Loucy (cell line): ENCODE results near the gene WNK3.
"Not testable (repeated sequence)": the region's sequence is repeated elsewhere in the genome, so short reads cannot be mapped to it uniquely, and the experiment has no call there.

Experiments used
- H2AFZ ChIP-seq: fragments of 200-600 bp; sonication (generic); 2 replicates; pipeline ENCODE4 v1.6.0; 2016; ENCODE audit warnings: antibody characterized with exemption, mild to moderate bottlenecking, low read length, moderate library complexity
- H3F3A ChIP-seq: fragments of 200-600 bp; 2 replicates; pipeline ENCODE4 v1.6.0; 2016; ENCODE audit warnings: antibody characterized with exemption, low read depth, mild to moderate bottlenecking
- H3K27me3 ChIP-seq: fragments of 200-600 bp; sonication (generic); 2 replicates; pipeline ENCODE4 v1.6.1; 2014; ENCODE audit warnings: low read length, mild to moderate bottlenecking; ENCODE audit not compliant: insufficient read depth, poor library complexity, severe bottlenecking
- H3K36me3 ChIP-seq: fragments of 200-600 bp; sonication (generic); 2 replicates; pipeline ENCODE4 v1.6.1; 2016; ENCODE audit warnings: low read length; ENCODE audit not compliant: insufficient read depth
- H3K4me1 ChIP-seq: fragments of 200-600 bp; sonication (generic); 2 replicates; pipeline ENCODE4 v1.5.1; 2014; ENCODE audit warnings: low read length, mild to moderate bottlenecking; ENCODE audit not compliant: insufficient read depth, poor library complexity, severe bottlenecking
- H3K4me2 ChIP-seq: fragments of 200-600 bp; sonication (generic); 2 replicates; pipeline ENCODE4 v1.6.0; 2014; ENCODE audit warnings: antibody characterized with exemption, low read length, low read depth, mild to moderate bottlenecking; ENCODE audit not compliant: poor library complexity, severe bottlenecking
- H3K4me3 ChIP-seq: fragments of 200-600 bp; sonication (generic); 2 replicates; pipeline ENCODE4 v1.5.1; 2014; ENCODE audit warnings: low read length, mild to moderate bottlenecking, mixed read lengths; ENCODE audit not compliant: poor library complexity, severe bottlenecking
- H3K79me2 ChIP-seq: fragments of 200-600 bp; sonication (generic); 2 replicates; pipeline ENCODE4 v1.6.1; 2014; ENCODE audit warnings: low read length; ENCODE audit not compliant: insufficient read depth
- H3K9ac ChIP-seq: fragments of 200-600 bp; sonication (generic); 2 replicates; pipeline ENCODE4 v1.6.0; 2014; ENCODE audit warnings: mild to moderate bottlenecking, low read depth, low read length, moderate library complexity; ENCODE audit not compliant: poor library complexity, severe bottlenecking
- H3K9me2 ChIP-seq: fragments of 200-600 bp; sonication (generic); replicated peaks from 2 replicates; pipeline ENCODE4 v1.6.1; 2016; ENCODE audit warnings: low read depth, low read length, mixed read lengths
- H3K9me3 ChIP-seq: fragments of 200-600 bp; sonication (generic); 2 replicates; pipeline ENCODE4 v1.6.1; 2014; ENCODE audit warnings: mild to moderate bottlenecking, antibody characterized with exemption, low read length, low read depth; ENCODE audit not compliant: insufficient read depth
- H4K20me1 ChIP-seq: fragments of 200-600 bp; sonication (generic); 2 replicates; pipeline ENCODE4 v1.6.0; 2014; ENCODE audit warnings: antibody characterized with exemption, low read length, mild to moderate bottlenecking; ENCODE audit not compliant: insufficient read depth, poor library complexity, severe bottlenecking
- CTCF ChIP-seq: fragments of 200-600 bp; sonication (generic); conservative IDR thresholded peaks from 2 replicates; pipeline ENCODE4 v1.5.1; 2014; ENCODE audit warnings: mild to moderate bottlenecking, antibody characterized with exemption, low read length
- EZH2phosphoT487 ChIP-seq: fragments of 200-600 bp; IDR thresholded peaks from 2 replicates; pipeline ENCODE4 v1.6.1; 2018; ENCODE audit warnings: antibody characterized with exemption, mild to moderate bottlenecking, moderate library complexity, borderline replicate concordance

The WNK3 gene

GRCh38 chrX:54386314-54386713 lies 28.5 kb upstream of the WNK3 start:
- no peaks in the 10 kb centered on the region for H3K9me3 ChIP-seq
- H3K79me2 ChIP-seq = no peaks in the 10 kb centered on the region
- no peak overlapping the region for H3K9ac ChIP-seq
- no peak for TF ChIP-seq CTCF
- TF ChIP-seq EZH2phosphoT487 = no peak
- H4K20me1 ChIP-seq = no peaks in the 10 kb centered on the region
- H3F3A ChIP-seq = no peaks in the 10 kb centered on the region
- no peaks in the 10 kb centered on the region for H3K27me3 ChIP-seq
- no peaks in the 10 kb centered on the region for H3K4me1 ChIP-seq
- no peaks in the 10 kb centered on the region for H3K36me3 ChIP-seq
- no peaks in the 10 kb centered on the region for H3K9me2 ChIP-seq
- no peak overlapping the region for H3K4me2 ChIP-seq
- no peak overlapping the region for H3K4me3 ChIP-seq
- H2AFZ ChIP-seq = no peak overlapping the region

DNA sequence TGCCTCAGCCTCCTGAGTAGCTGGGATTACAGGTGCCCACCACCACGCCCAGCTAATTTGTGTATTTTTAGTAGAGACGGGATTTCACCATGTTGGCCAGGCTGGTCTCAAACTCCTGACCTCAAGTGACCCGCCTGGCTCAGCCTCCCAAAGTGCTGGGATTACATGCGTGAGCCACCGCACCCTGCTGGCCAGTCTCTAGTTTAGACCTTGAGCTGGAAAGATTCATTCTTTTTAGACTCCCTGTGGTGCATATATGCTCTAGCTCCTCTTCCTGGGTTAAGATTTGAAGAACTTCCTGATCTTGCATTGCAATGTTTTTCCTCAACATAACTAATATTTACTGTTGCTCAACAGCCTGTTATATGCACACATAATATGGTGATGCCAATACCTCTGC lies 26.8 kb upstream of the WNK3 start:
- not testable (repeated sequence) for H2AFZ ChIP-seq, H3K9me3 ChIP-seq, H3F3A ChIP-seq, H3K27me3 ChIP-seq, H3K4me2 ChIP-seq, H3K79me2 ChIP-seq, H3K9me2 ChIP-seq, H3K4me3 ChIP-seq, H3K36me3 ChIP-seq, H3K9ac ChIP-seq, H3K4me1 ChIP-seq, H4K20me1 ChIP-seq

- Histone ChIP-seq H3K27me3 (no peaks in the 10 kb centered on the region), H3F3A (no peaks in the 10 kb centered on the region), H3K4me3 (no peak overlapping the region), H3K4me1 (no peaks in the 10 kb centered on the region), H2AFZ (no peak overlapping the region), H3K4me2 (no peak overlapping the region), H3K9me2 (no peaks in the 10 kb centered on the region), H3K79me2 (no peaks in the 10 kb centered on the region), H4K20me1 (no peaks in the 10 kb centered on the region), H3K9ac (no peak overlapping the region), H3K36me3 (no peaks in the 10 kb centered on the region), H3K9me3 (no peaks in the 10 kb centered on the region)
- TF ChIP-seq CTCF (no peak), EZH2phosphoT487 (no peak)
These were observed 1.6 kb upstream of the WNK3 start for GRCh38 chrX:54359408-54359807.

GRCh38 chrX:54358424-54359211 lies 772 bp upstream of the WNK3 start:
- no peak overlapping the region for H3K9ac ChIP-seq
- no peaks in the 10 kb centered on the region for H3F3A ChIP-seq
- no peak overlapping the region for H2AFZ ChIP-seq
- no peaks in the 10 kb centered on the region for H3K9me2 ChIP-seq
- no peak overlapping the region for H3K4me2 ChIP-seq
- no peaks in the 10 kb centered on the region for H3K79me2 ChIP-seq
- H3K27me3 ChIP-seq = no peaks in the 10 kb centered on the region
- no peaks in the 10 kb centered on the region for H3K4me1 ChIP-seq
- H4K20me1 ChIP-seq = no peaks in the 10 kb centered on the region
- no peak overlapping the region for H3K4me3 ChIP-seq
- H3K36me3 ChIP-seq = no peaks in the 10 kb centered on the region
- TF ChIP-seq CTCF (no peak), EZH2phosphoT487 (no peak)
- no peaks in the 10 kb centered on the region for H3K9me3 ChIP-seq
